MM.1S (cell line): ENCODE measurements around the gene ZMYND10.

ENCODE experiments used
- DNase-seq: peaks from one replicate; pipeline ENCODE4 v3.0.0-alpha.2; 2015
- H2AFZ ChIP-seq: fragments of 300-600 bp; sonication (generic); 2 replicates; pipeline ENCODE4 v1.6.0; 2016; ENCODE audit warnings: antibody characterized with exemption, low read length
- H3F3A ChIP-seq: fragments of 300-600 bp; sonication (generic); 2 replicates; pipeline ENCODE4 v1.6.1; 2016; ENCODE audit warnings: mild to moderate bottlenecking, antibody characterized with exemption, low read length, moderate library complexity, mixed read lengths; ENCODE audit not compliant: insufficient read depth
- H3K27ac ChIP-seq: fragments of 300-600 bp; sonication (generic); 2 replicates; pipeline ENCODE4 v1.5.1; 2016; ENCODE audit warnings: mild to moderate bottlenecking, low read length
- H3K27me3 ChIP-seq: fragments of 300-600 bp; sonication (generic); replicated peaks from 2 replicates; pipeline ENCODE4 v1.6.0; 2016; ENCODE audit warnings: low read length; ENCODE audit not compliant: insufficient read depth
- H3K36me3 ChIP-seq: fragments of 300-600 bp; sonication (generic); replicated peaks from 2 replicates; pipeline ENCODE4 v1.6.1; 2016; ENCODE audit warnings: mild to moderate bottlenecking, low read length, mixed read lengths; ENCODE audit not compliant: insufficient read depth
- H3K4me1 ChIP-seq: fragments of 300-600 bp; sonication (generic); 2 replicates; pipeline ENCODE4 v1.6.1; 2016; ENCODE audit warnings: low read length, mixed read lengths
- H3K4me2 ChIP-seq: fragments of 300-600 bp; sonication (generic); 2 replicates; pipeline ENCODE4 v1.6.0; 2016; ENCODE audit warnings: low read depth, low read length
- H3K4me3 ChIP-seq: fragments of 300-600 bp; sonication (generic); 2 replicates; pipeline ENCODE4 v1.5.1; 2016; ENCODE audit warnings: low read length, mixed read lengths
- H3K79me2 ChIP-seq: fragments of 300-600 bp; sonication (generic); 2 replicates; pipeline ENCODE4 v1.6.1; 2016; ENCODE audit warnings: mixed run types, low read length, mixed read lengths
- H3K9ac ChIP-seq: fragments of 300-600 bp; sonication (generic); 2 replicates; pipeline ENCODE4 v1.6.1; 2016; ENCODE audit warnings: low read length, mixed read lengths
- H3K9me2 ChIP-seq: fragments of 300-600 bp; sonication (generic); replicated peaks from 2 replicates; pipeline ENCODE4 v1.6.1; 2016; ENCODE audit warnings: mild to moderate bottlenecking, low read length, mixed read lengths; ENCODE audit not compliant: insufficient read depth
- H3K9me3 ChIP-seq: fragments of 300-600 bp; sonication (generic); replicated peaks from 2 replicates; pipeline ENCODE4 v1.6.1; 2016; ENCODE audit warnings: mild to moderate bottlenecking, low read length, mixed read lengths; ENCODE audit not compliant: insufficient read depth
- H4K20me1 ChIP-seq: fragments of 300-600 bp; sonication (generic); 2 replicates; pipeline ENCODE4 v1.6.1; 2016; ENCODE audit warnings: mild to moderate bottlenecking, low read length, moderate library complexity, mixed read lengths; ENCODE audit not compliant: insufficient read depth
- EZH2 ChIP-seq: fragments of 300-600 bp; sonication (generic); optimal IDR thresholded peaks from 2 replicates; pipeline ENCODE3; 2017; ENCODE audit warnings: low read depth, mild to moderate bottlenecking, antibody characterized with exemption, low read length, mixed read lengths
- EZH2phosphoT487 ChIP-seq: fragments of 300-600 bp; sonication (generic); IDR thresholded peaks from 2 replicates; pipeline ENCODE4 v1.6.1; 2018; ENCODE audit warnings: antibody characterized with exemption, low read length
- TF ChIP-seq, protein P1 (sequence below): fragments of 300-600 bp; sonication (generic); IDR thresholded peaks from 2 replicates; pipeline ENCODE4 v1.5.1; 2016; ENCODE audit warnings: antibody characterized with exemption, low read length, mixed read lengths

ZMYND10 gene

DNA sequence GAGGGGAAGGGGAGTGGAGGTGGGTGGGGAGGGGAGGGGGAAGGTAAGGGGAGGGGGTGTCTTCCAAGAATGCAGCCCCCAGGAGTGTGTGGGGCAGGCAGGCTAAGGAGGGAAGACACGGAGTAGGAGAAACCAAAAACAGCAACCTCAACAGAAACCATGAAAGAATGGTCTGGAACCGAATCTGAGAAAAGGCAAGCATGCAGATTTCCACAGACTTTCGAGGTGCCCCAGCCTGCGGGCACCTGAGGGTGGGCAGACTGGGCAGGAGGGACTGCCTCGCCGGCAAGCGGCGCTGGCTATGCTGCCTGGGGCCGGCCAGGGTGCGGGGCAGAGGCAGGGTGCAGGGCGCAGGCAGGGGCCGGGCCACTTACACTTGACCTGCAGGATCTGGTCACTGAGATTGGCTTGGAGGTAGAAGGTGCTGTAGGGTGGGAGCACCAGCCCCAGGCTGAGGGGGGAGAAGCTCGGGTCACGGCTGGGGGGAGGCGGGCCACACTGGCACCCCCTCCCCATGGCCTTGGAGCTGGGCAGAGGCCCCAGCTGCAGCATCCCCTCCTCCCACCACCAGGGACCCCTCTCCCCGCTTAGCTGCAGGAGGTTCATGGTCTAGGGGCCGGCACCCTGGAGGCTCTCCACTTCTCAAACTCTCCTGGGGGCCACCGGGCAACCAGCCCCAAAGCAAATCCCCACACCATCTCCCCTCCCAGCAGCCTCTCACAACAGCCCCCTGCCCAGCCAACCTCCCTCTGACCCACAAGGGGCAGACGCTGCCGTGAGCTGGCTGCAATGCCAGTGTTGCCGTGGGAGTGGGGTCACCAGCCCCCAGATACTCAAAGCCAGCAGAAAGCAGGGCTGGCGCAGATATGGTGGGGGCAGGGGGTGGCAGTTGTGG is 29.1 kb upstream of the ZMYND10 start:
- Histone ChIP-seq H3K4me1 (peaks cover 3% of the 10 kb centered on the region), H3F3A (no peaks in the 10 kb centered on the region), H3K79me2 (no peaks in the 10 kb centered on the region), H4K20me1 (no peaks in the 10 kb centered on the region), H3K36me3 (no peaks in the 10 kb centered on the region), H3K4me3 (no peak overlapping the region), H3K9me2 (no peaks in the 10 kb centered on the region), H3K27me3 (peaks cover 41% of the 10 kb centered on the region), H2AFZ (no peak overlapping the region), H3K9ac (no peak overlapping the region), H3K27ac (no peak overlapping the region), H3K4me2 (peak overlapping the region; percentile 51; the same call in 1 of the 2 replicates), H3K9me3 (no peaks in the 10 kb centered on the region)
- peak; percentile 64 for DNase-seq
- TF ChIP-seq EZH2 (no peak), EZH2phosphoT487 (no peak)
- TF ChIP-seq, protein P1, sequence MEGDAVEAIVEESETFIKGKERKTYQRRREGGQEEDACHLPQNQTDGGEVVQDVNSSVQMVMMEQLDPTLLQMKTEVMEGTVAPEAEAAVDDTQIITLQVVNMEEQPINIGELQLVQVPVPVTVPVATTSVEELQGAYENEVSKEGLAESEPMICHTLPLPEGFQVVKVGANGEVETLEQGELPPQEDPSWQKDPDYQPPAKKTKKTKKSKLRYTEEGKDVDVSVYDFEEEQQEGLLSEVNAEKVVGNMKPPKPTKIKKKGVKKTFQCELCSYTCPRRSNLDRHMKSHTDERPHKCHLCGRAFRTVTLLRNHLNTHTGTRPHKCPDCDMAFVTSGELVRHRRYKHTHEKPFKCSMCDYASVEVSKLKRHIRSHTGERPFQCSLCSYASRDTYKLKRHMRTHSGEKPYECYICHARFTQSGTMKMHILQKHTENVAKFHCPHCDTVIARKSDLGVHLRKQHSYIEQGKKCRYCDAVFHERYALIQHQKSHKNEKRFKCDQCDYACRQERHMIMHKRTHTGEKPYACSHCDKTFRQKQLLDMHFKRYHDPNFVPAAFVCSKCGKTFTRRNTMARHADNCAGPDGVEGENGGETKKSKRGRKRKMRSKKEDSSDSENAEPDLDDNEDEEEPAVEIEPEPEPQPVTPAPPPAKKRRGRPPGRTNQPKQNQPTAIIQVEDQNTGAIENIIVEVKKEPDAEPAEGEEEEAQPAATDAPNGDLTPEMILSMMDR = no peak; the same call in 1 of the 2 replicates

DNA sequence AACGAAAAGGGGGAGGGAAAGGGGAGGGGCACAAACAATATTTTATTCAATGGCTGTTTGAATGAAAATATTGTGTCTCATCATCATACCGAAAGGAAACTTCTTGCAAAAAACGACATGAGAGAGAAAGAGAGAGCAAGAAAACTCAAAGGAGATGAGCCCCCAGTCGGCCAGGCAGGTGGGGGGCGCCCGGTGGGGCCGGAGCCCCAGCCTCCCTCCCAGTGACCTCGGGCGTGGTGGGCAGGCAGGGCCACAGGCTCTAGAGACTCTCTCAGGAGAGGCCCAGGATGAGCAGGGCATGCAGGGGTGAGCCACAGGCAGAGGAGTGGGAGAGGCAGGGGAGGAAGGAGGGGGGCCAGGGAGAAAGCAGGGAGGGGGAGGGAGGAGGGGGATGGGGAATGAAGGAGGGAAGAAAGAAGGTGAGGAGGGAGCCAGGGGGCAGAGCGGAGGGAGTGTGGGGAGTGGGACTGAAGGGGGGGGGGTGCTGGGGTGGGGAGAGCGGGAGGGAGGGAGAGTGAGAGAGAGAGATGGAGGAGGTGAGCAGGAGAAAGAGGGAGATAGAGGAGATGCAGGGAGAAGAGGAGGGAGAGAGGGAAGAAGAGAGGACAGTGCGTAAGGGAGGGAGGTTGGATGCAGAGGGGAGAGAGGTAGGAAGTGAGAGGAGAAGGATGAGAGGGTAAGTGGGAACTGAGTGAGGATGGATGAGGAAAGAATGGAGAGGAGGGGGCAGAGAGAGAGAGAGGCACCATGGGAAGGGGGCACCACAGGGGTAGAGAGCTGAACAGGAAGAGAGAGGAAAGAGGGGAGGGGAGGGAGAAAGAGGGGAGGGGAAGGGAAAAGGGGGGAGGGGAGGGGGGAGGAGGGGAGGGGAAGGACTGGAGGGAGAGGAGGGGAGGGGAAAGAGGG is 27.9 kb upstream of the ZMYND10 start:
- Histone ChIP-seq H3K4me2 (no peak overlapping the region), H3K9me2 (no peaks in the 10 kb centered on the region), H3K79me2 (no peaks in the 10 kb centered on the region), H2AFZ (no peak overlapping the region), H3K27me3 (peaks cover 43% of the 10 kb centered on the region), H3F3A (no peaks in the 10 kb centered on the region), H4K20me1 (no peaks in the 10 kb centered on the region), H3K4me3 (no peak overlapping the region), H3K27ac (no peak overlapping the region), H3K9ac (no peak overlapping the region), H3K9me3 (no peaks in the 10 kb centered on the region), H3K36me3 (no peaks in the 10 kb centered on the region), H3K4me1 (peaks cover 3% of the 10 kb centered on the region)
- no peak for DNase-seq
- TF ChIP-seq, protein P1 = no peak
- TF ChIP-seq EZH2 = no peak
- TF ChIP-seq EZH2phosphoT487 = no peak

DNA sequence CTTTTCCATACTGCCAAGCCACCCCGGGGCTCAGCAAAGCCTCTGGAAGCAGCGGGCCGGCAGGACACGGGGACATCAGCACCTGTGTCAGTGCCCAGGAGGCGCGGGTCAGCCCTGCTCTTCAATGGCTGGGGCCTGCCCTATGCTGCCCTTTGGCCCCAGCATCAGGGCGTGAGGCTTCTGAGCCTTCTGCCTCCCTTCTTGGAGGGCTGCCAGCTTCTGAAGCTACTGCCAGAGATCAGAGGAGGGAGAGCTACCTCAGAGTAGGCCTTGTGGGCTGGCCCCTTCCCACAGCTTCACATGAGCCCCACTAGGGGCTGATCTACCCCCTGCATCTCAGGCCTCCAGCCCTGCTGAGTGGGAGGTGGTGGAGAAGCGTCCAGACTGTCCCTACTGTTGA is 26.8 kb upstream of the ZMYND10 start:
- H3K27ac ChIP-seq = no peak overlapping the region
- no peaks in the 10 kb centered on the region for H3K9me3 ChIP-seq
- H3K9ac ChIP-seq = no peak overlapping the region
- no peaks in the 10 kb centered on the region for H3F3A ChIP-seq
- peaks cover 3% of the 10 kb centered on the region for H3K4me1 ChIP-seq
- H3K9me2 ChIP-seq = no peaks in the 10 kb centered on the region
- H2AFZ ChIP-seq = no peak overlapping the region
- no peak overlapping the region for H3K4me3 ChIP-seq
- no peak overlapping the region for H3K4me2 ChIP-seq
- H3K79me2 ChIP-seq = no peaks in the 10 kb centered on the region
- H3K36me3 ChIP-seq = no peaks in the 10 kb centered on the region
- TF ChIP-seq EZH2phosphoT487 (no peak), EZH2 (no peak)
- TF ChIP-seq, protein P1 = no peak
- peaks cover 45% of the 10 kb centered on the region for H3K27me3 ChIP-seq
- no peak for DNase-seq
- no peaks in the 10 kb centered on the region for H4K20me1 ChIP-seq
